GM21576 (cell line): ENCODE measurements around the gene TBX10.
"Not testable (repeated sequence)": the region's sequence is repeated elsewhere in the genome, so short reads cannot be mapped to it uniquely, and the experiment has no call there.

Source experiments
- ATAC-seq: cut with Tn5 transposase; IDR thresholded peaks from one replicate; pipeline ENCODE4 v1.9.1; 2021; ENCODE audit warnings: mild to moderate bottlenecking, moderate library complexity; ENCODE audit not compliant: unreplicated experiment

The TBX10 gene

DNA sequence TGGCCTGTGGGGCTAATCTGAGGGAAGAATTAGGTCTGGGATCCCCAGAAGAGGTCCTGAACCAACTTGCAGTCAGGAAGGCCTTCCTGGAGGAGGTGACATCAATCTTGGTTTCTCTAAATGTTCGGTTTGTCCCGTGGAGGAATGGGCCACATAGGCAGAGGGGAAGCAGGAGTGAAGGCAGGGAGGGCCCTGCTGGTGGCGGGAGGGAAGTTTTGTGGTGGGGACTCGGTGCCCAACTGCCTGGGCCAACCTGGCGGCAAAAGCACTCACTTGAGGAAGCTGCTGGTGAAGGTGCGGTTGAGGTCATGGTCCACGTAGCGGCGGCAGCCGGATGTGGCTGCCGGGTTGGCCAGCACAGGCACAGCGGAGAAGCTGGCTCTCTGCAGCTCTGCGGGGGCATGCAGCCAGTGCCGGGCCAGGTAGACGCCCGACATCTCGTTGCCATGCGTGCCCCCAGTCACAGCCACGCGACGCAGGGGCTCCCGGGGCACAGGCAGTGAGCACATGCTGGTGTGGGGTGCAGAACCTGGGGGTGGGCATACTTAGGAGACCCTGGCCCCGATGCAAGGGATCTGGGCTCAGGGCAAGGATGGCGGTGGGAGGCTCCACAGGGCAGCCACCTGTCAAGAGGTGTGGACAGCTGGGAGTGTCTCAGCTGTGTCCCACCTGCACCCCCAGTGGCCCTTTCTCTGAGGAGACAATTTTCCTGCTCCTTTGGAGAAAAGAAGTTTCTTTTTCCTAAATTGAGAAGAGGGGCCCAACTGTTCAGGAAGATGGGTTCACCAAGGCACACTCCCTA lies 7.2 kb upstream of the TBX10 start:
- ATAC-seq = no peak

DNA sequence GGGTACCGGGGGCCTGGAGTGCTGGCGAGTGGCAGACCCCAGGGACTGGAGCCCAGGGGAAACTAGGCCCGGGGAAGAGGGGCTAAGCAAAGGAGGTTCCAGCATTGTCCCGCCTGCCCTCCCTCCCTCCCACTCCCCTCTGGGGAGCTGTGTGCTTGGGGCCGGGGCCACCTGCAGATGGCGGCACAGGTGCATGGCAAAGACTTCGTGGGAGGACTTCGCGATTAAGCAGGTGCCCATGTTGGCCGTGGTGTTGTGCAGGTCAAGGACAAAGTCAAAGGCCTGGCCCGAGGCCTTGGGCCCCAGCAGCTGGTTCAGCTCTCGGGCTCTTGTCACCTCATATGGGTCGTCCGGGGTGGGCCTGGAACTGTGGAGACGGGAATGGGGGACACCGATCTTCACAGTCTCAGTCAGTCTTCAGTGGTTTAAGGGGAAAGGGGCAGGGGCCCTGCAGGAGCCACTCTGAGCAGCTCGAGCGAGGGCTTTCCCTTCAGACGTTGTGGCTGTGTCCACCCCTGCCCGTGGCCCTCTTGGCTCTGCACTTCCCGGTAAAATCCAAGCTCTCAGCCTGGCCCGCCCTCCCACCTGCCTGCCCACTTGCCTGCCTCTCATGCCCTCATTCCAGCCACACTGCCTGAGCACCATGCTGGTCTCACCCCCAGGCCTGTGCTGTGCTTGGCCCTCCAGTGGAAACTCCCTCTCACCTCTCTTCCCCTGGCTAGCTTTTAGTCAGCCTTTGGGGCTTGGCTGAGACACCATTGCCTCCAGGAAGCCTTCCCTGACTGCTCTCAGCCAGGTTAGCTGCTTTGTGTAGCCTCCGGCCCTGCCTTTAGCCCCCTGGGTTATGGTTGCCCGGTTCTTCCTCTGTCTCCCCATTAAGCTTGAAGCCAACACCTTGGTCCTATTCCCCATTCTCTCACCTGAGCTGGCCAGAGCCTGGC lies 6.2 kb upstream of the TBX10 start:
- no peak for ATAC-seq

GRCh38 chr11:67644472-67645418 lies 5.2 kb upstream of the TBX10 start:
- ATAC-seq = no peak

DNA sequence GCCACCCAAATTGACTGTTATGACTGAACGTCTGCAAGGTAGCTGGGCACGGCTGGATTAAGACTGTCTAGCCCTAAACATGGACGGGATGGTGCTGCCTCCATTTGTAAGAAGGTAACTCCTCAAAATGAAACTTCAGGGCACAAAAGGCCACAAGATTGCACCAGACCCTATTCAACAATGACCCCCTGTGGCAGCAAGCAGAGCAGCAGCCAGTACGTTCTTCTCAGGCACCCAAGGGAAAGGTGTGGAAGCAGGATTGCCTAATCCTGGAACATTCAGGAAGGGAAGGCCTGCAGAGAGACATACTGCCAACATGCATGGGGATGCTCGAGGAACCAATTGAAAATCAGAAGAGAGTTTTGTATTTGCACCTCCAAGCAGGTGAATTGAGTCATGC lies 4.5 kb upstream of the TBX10 start:
- no peak for ATAC-seq

GRCh38 chr11:67642173-67643120 lies 2.9 kb upstream of the TBX10 start:
- ATAC-seq = no peak

DNA sequence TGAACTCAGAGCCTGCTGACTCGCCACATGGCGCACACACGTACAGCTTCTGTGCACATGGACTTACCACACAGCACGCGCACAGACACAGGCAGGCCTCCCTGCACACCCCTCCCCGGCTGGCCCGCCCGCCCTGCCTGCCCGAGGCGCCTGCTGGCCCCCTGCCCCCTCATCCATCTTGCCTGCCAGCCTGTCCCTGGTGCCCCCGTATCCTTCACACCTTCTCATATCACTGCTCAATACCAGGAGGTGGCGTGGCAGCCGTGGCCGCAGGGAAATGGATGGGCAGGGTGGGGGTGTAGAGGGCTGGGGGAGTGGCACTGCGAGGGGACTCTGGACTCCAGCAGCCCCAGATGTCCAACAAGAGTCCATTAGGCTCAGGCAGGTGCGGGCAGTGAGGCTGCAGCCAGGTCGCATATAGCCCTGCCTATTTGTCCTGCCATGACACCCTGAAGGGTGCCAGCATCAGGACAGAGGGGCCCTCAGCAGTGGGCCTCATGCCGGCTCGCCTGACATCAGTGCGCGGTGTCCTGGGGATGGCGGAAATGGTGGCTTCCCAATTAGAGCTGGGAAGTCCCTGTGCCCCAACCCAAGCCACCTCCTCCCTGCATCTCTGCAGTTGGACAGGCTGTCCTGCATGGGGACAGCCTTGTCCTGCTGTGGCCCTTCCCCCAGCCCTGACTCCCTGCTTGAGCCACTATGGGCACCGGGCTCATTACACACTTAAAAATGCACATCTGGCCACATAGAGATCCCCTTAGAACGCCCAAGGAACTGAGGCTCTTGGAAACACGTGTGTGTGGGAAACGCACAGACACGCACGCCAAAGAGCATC lies 2.0 kb upstream of the TBX10 start:
- ATAC-seq = no peak

- ATAC-seq = no peak
These were observed 1.3 kb upstream of the TBX10 start for GRCh38 chr11:67640758-67641337.

DNA sequence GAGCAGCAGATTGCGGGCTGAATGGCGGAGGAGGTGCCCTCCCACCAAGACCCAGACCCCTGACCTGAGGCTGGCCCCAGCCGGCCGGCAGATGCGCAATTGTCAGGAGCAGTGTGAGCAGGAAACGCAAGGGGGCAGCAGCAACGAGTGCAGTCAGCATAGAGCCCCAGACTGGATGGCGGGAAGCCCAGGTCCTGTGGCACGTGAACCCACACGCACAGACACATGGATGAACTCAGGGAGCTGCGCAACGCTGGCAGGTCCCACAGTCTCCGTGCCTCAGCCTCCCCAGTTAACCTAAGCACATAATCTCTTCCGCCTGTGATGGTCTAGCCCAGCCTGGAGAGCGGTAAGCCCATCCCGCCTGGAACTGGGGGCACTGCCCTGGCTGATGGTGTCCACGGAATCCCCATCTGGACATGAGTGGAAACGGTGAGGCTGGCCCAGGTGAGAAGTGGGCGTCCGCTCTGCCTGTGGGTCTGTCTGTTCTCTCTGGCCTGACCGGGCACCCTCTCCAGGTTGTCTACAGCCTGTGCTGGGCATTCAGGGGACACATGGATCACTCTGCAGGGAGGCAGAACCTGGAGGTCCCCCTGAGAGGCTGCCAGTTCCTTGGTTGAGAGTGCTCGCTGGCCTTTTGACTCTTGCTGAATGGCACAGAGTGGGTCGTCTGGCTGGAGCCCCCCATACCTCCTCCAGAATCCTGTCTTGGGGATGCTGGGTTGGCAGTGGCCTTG lies 626 bp upstream of the TBX10 start:
- no peak for ATAC-seq

- ATAC-seq = no peak
These were observed 777 bp downstream of the TBX10 start for GRCh38 chr11:67638535-67639437.

- ATAC-seq = not testable (repeated sequence)
These were observed 2.1 kb downstream of the TBX10 start for GRCh38 chr11:67637441-67637840.

DNA sequence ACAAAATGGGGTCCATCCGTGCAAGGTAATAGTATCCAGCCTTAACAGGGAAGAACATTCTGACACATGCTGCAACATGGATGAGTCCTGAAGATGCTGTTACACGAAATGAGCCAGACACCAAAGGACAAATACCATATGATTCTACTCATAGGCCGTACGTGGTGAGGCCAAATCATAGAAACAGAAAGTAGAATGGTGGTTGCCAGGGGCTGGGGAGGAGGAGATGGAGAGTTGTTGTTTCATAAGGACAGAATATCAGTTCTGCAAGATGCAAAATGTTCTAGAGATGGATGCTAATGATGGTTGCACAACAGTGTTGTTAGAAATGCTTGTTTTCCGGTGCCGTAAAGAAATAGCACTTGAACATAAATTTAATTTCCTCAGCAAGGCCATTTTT lies 2.6 kb downstream of the TBX10 start:
- no peak for ATAC-seq

DNA sequence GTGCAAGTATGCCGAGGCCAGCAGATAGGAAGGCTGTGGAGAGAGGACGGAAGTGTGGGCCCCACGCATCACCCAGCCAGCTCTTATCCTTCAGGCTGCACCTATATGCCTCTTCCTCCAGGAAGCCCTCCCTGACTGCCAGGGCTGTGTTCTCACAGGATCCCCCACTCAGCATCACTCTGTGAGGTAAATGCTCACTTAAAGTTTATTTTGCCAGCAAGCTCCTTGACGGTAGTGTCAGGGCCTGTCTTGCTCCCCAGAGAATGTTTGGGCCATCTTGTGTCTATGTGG lies 4.4 kb downstream of the TBX10 start:
- ATAC-seq = no peak

- ATAC-seq = no peak
These were observed 5.0 kb downstream of the TBX10 start for GRCh38 chr11:67634366-67635230.

- no peak for ATAC-seq
These were observed 5.7 kb downstream of the TBX10 start for GRCh38 chr11:67633758-67634365.

GRCh38 chr11:67632982-67633755 lies 6.4 kb downstream of the TBX10 start:
- ATAC-seq = no peak
